GM21515 (cell line): Measurements from ENCODE around the gene MAOB.
"Not testable (repeated sequence)": the region's sequence is repeated elsewhere in the genome, so short reads cannot be mapped to it uniquely, and the experiment has no call there.

ENCODE experiments used
- ATAC-seq: cut with Tn5 transposase; IDR thresholded peaks from one replicate; pipeline ENCODE4 v1.9.1; 2021; ENCODE audit not compliant: unreplicated experiment

MAOB gene

GRCh38 chrX:43882294-43882681 is at the start of gene MAOB:
Gene MAOB, minus strand, starts transcription at chrX:43882450. Its CDS starts 151 bp downstream, at chrX:43882299.
- no peak for ATAC-seq

GRCh38 chrX:43922032-43922431 is 39.8 kb upstream of the MAOB start:
- ATAC-seq = not testable (repeated sequence)

- ATAC-seq = not testable (repeated sequence)
Measured at GRCh38 chrX:43910772-43911171, 28.5 kb upstream of the MAOB start.

- no peak for ATAC-seq
Measured at GRCh38 chrX:43910012-43910411, 27.8 kb upstream of the MAOB start.

- ATAC-seq = no peak
Measured at GRCh38 chrX:43909141-43909540, 26.9 kb upstream of the MAOB start.

- no peak for ATAC-seq
Measured at GRCh38 chrX:43899878-43900815, 17.9 kb upstream of the MAOB start.

- no peak for ATAC-seq
Measured at GRCh38 chrX:43898406-43899035, 16.3 kb upstream of the MAOB start.

GRCh38 chrX:43897290-43897689 is 15.0 kb upstream of the MAOB start:
- ATAC-seq = no peak

GRCh38 chrX:43892336-43892870 is 10.2 kb upstream of the MAOB start:
- no peak for ATAC-seq

GRCh38 chrX:43885617-43886016 is 3.4 kb upstream of the MAOB start:
- ATAC-seq = no peak

- no peak for ATAC-seq
Measured at GRCh38 chrX:43881410-43882293, 598 bp downstream of the MAOB start.

GRCh38 chrX:43880425-43880824 is 1.8 kb downstream of the MAOB start:
- ATAC-seq = no peak

- ATAC-seq = no peak
Measured at GRCh38 chrX:43878906-43879526, 3.2 kb downstream of the MAOB start.

GRCh38 chrX:43876680-43877079 is 5.6 kb downstream of the MAOB start:
- no peak for ATAC-seq

GRCh38 chrX:43870758-43871419 is 11.4 kb downstream of the MAOB start:
- no peak for ATAC-seq

GRCh38 chrX:43870011-43870410 is 12.2 kb downstream of the MAOB start:
- no peak for ATAC-seq

GRCh38 chrX:43868791-43869190 is 13.5 kb downstream of the MAOB start:
- no peak for ATAC-seq

GRCh38 chrX:43866423-43866822 is 15.8 kb downstream of the MAOB start:
- ATAC-seq = no peak

GRCh38 chrX:43865791-43866190 is 16.5 kb downstream of the MAOB start:
- ATAC-seq = no peak

- ATAC-seq = no peak
Measured at GRCh38 chrX:43862434-43862833, 19.8 kb downstream of the MAOB start.
